ENCODE results near the gene KCNJ9. TPM values are rescaled to one million over a fixed set of nuclear protein-coding genes. Genes with fewer than 3 reads are reported as not detected.

Gene KCNJ9
- total and polyA plus RNA-seq, 2 experiments from 2014 or later, result 0.24 to 0.34 TPM

GRCh38 chr1:160089883-160090282, 8.5 kb downstream of the KCNJ9 start:
- Histone ChIP-seq H3K27me3 (ENCODE audit: insufficient read depth) (peaks cover 6% of the 10 kb centered on the region; the same call in 1 of the 2 replicates), H3K4me2 (no peak overlapping the region), H3K9me2 (ENCODE audit: insufficient read depth) (no peaks in the 10 kb centered on the region), H3K4me1 (ENCODE audit: insufficient read depth) (peaks cover 3% of the 10 kb centered on the region; the same call in 1 of the 2 replicates), H3K4me3 (no peak overlapping the region), H3F3A (replicated peaks; ENCODE audit: low read depth) (peaks cover 5% of the 10 kb centered on the region), H2AFZ (no peak overlapping the region), H3K27ac (ENCODE audit: low read depth) (no peak overlapping the region), H3K79me2 (replicated peaks; ENCODE audit: insufficient read depth) (peaks cover 11% of the 10 kb centered on the region; the same call in 1 of the 2 replicates), H4K20me1 (replicated peaks; ENCODE audit: insufficient read depth) (no peaks in the 10 kb centered on the region; the same call in 1 of the 2 replicates), H3K36me3 (ENCODE audit: insufficient read depth) (peaks cover 7% of the 10 kb centered on the region)
- Mint-ChIP-seq H3K27me3 (ENCODE audit: insufficient read depth, low read depth, poor library complexity) (peaks cover 16% of the 10 kb centered on the region), H3K27ac (no peak overlapping the region), H3K36me3 (ENCODE audit: low read depth) (peaks cover 42% of the 10 kb centered on the region), H3K4me3 (no peak overlapping the region), H3K9me3 (no peaks in the 10 kb centered on the region), H3K4me1 (peaks cover 16% of the 10 kb centered on the region)
- ATAC-seq (no peak), DNase-seq (ENCODE audit: low spot score) (no peak)
- TF ChIP-seq ZNF331 (CRISPR knock-in tag; IDR thresholded peaks at IDR 0.05; ENCODE audit: low read depth) (no peak), CREB1 (CRISPR knock-in tag; IDR thresholded peaks at IDR 0.05; ENCODE audit: low read depth) (no peak), JUNB (IDR thresholded peaks at IDR 0.05; ENCODE audit: unreplicated experiment) (no peak), REST (IDR thresholded peaks at IDR 0.05; ENCODE audit: unreplicated experiment) (no peak), ZNF462 (CRISPR knock-in tag; IDR thresholded peaks at IDR 0.05) (no peak), ZNF114 (CRISPR knock-in tag; IDR thresholded peaks at IDR 0.05) (no peak), STAT1 (IDR thresholded peaks at IDR 0.05; ENCODE audit: unreplicated experiment) (no peak), NANOG (IDR thresholded peaks at IDR 0.05; ENCODE audit: borderline replicate concordance) (no peak)
